ENCODE measurements around the gene ANTXR2.

Gene ANTXR2

GRCh38 chr4:79854856-79855502 is 218.1 kb downstream of the ANTXR2 start:
- peak; percentile 7 for DNase-seq

GRCh38 chr4:79852305-79852730 is 220.7 kb downstream of the ANTXR2 start:
- no peak for DNase-seq

GRCh38 chr4:79851625-79852304 is 221.3 kb downstream of the ANTXR2 start:
- no peak for DNase-seq
